HEK293 (cell line): Measurements from ENCODE around the gene MS4A6A.
"Not testable (repeated sequence)": the region's sequence is repeated elsewhere in the genome, so short reads cannot be mapped to it uniquely, and the experiment has no call there.

ENCODE experiments used
- CTCF ChIA-PET: fragments of 350-600 bp; formaldehyde crosslinking; extraction: SDS; loops from one replicate; lab custom pipeline; 2021; ENCODE audit warnings: antibody characterized with exemption; lab: Yijun Ruan, JAX
- POLR2A ChIA-PET: fragments of 300-600 bp; formaldehyde crosslinking; extraction: SDS; loops from one replicate; lab custom pipeline; 2020; ENCODE audit warnings: antibody characterized with exemption, inconsistent platforms; lab: Yijun Ruan, JAX
- H3K27ac ChIP-seq: fragments of 200-500 bp; sonication (Bioruptor generic); 2 replicates; pipeline ENCODE4 v1.5.1; 2014; ENCODE audit warnings: low read depth, low read length, control low read depth, inconsistent platforms; ENCODE audit errors: extremely low read depth
- H3K36me3 ChIP-seq, 2 experiments: fragments of 200-500 bp in 1 of 2; sonication (Bioruptor generic) in 1 of 2; 1 replicate in 1 of 2; 2 replicates in 1 of 2; pipeline ENCODE4 v1.5.1; 2014 to 2017; ENCODE audit warnings: inconsistent platforms in 2 of 2, low read length in 2 of 2; ENCODE audit not compliant: control insufficient read depth in 2 of 2, insufficient read depth in 1 of 2
- H3K4me1 ChIP-seq: fragments of 200-500 bp; sonication (Bioruptor generic); 2 replicates; pipeline ENCODE4 v1.5.1; 2014; ENCODE audit warnings: mild to moderate bottlenecking, low read length, inconsistent platforms; ENCODE audit not compliant: control insufficient read depth, insufficient read depth
- H3K4me3 ChIP-seq: 2 replicates; pipeline ENCODE4 v1.5.1; 2011; ENCODE audit warnings: low read depth, mild to moderate bottlenecking, control low read depth, low read length, moderate library complexity
- H3K9me3 ChIP-seq: fragments of 200-500 bp; sonication (Bioruptor generic); 2 replicates; pipeline ENCODE4 v1.5.1; 2014; ENCODE audit warnings: low read depth, low read length, inconsistent platforms; ENCODE audit not compliant: control insufficient read depth, insufficient read depth
- GLIS2 ChIP-seq: fragments of 450-650 bp; formaldehyde crosslinking; IDR thresholded peaks from 2 replicates; pipeline ENCODE4 v1.5.1; 2016; ENCODE audit warnings: missing biosample characterization, missing genetic modification characterization
- KLF1 ChIP-seq: fragments of 450-650 bp; formaldehyde crosslinking; IDR thresholded peaks from 2 replicates; pipeline ENCODE4 v1.5.1; 2016; ENCODE audit warnings: missing biosample characterization, missing genetic modification characterization
- ZBTB1 ChIP-seq: fragments of 450-650 bp; formaldehyde crosslinking; IDR thresholded peaks from 2 replicates; pipeline ENCODE4 v1.5.1; 2016; ENCODE audit warnings: missing biosample characterization, missing genetic modification characterization
- ZBTB17 ChIP-seq: fragments of 450-650 bp; formaldehyde crosslinking; IDR thresholded peaks from 2 replicates; pipeline ENCODE4 v1.5.1; 2016; ENCODE audit warnings: missing biosample characterization, missing genetic modification characterization
- ZFP41 ChIP-seq: fragments of 450-650 bp; formaldehyde crosslinking; IDR thresholded peaks from 2 replicates; pipeline ENCODE4 v1.5.1; 2016; ENCODE audit warnings: missing biosample characterization, missing genetic modification characterization, borderline replicate concordance
- ZIC2 ChIP-seq: fragments of 450-650 bp; formaldehyde crosslinking; IDR thresholded peaks from 2 replicates; pipeline ENCODE4 v1.5.1; 2016; ENCODE audit warnings: missing biosample characterization, missing genetic modification characterization
- ZNF112 ChIP-seq: fragments of 450-650 bp; formaldehyde crosslinking; IDR thresholded peaks from 2 replicates; pipeline ENCODE4 v1.5.0; 2017; ENCODE audit warnings: missing biosample characterization, missing genetic modification characterization
- ZNF133 ChIP-seq: fragments of 450-650 bp; formaldehyde crosslinking; IDR thresholded peaks from 2 replicates; pipeline ENCODE4 v1.5.1; 2016; ENCODE audit warnings: missing biosample characterization, missing genetic modification characterization
- ZNF169 ChIP-seq: fragments of 450-650 bp; formaldehyde crosslinking; IDR thresholded peaks from 2 replicates; pipeline ENCODE4 v1.5.1; 2016; ENCODE audit warnings: missing biosample characterization, missing genetic modification characterization
- ZNF214 ChIP-seq: fragments of 450-650 bp; formaldehyde crosslinking; IDR thresholded peaks from 2 replicates; pipeline ENCODE4 v1.5.1; 2017; ENCODE audit warnings: missing biosample characterization, mild to moderate bottlenecking, missing genetic modification characterization, borderline replicate concordance
- ZNF433 ChIP-seq: fragments of 450-650 bp; formaldehyde crosslinking; IDR thresholded peaks from 2 replicates; pipeline ENCODE4 v1.5.1; 2016; ENCODE audit warnings: missing biosample characterization, missing genetic modification characterization, low read depth
- ZNF626 ChIP-seq: fragments of 450-650 bp; sonication (Bioruptor Pico); formaldehyde crosslinking; IDR thresholded peaks from 2 replicates; pipeline ENCODE4 v1.5.1; 2018; ENCODE audit warnings: missing biosample characterization, missing genetic modification characterization, inconsistent platforms
- TF ChIP-seq, protein P1 (sequence below): fragments of 450-650 bp; formaldehyde crosslinking; IDR thresholded peaks from 2 replicates; pipeline ENCODE4 v1.5.1; 2017; ENCODE audit warnings: missing biosample characterization, missing genetic modification characterization
- TF ChIP-seq, protein P2 (sequence below): fragments of 450-650 bp; formaldehyde crosslinking; IDR thresholded peaks from 2 replicates; pipeline ENCODE4 v1.5.1; 2016; ENCODE audit warnings: missing biosample characterization, missing genetic modification characterization
- TF ChIP-seq, protein P3 (sequence below): fragments of 450-650 bp; formaldehyde crosslinking; optimal IDR thresholded peaks from 2 replicates; pipeline ENCODE3; 2016; ENCODE audit warnings: missing biosample characterization, mild to moderate bottlenecking, missing genetic modification characterization
- TF ChIP-seq, protein P4 (sequence below): fragments of 450-650 bp; formaldehyde crosslinking; IDR thresholded peaks from 2 replicates; pipeline ENCODE4 v1.5.1; 2016; ENCODE audit warnings: missing biosample characterization, missing genetic modification characterization
- TF ChIP-seq, protein P5 (sequence below): fragments of 450-650 bp; IDR thresholded peaks from 2 replicates; pipeline ENCODE4 v1.5.1; 2018; ENCODE audit warnings: missing biosample characterization, missing genetic modification characterization
- TF ChIP-seq, protein P6 (sequence below): fragments of 450-650 bp; formaldehyde crosslinking; conservative IDR thresholded peaks from 2 replicates; pipeline ENCODE4 v1.5.1; 2016; ENCODE audit warnings: low read depth, missing biosample characterization, missing genetic modification characterization
- TF ChIP-seq, protein P7 (sequence below): fragments of 450-650 bp; formaldehyde crosslinking; IDR thresholded peaks from 2 replicates; pipeline ENCODE4 v1.5.1; 2017; ENCODE audit warnings: missing biosample characterization, missing genetic modification characterization

Gene MS4A6A

DNA sequence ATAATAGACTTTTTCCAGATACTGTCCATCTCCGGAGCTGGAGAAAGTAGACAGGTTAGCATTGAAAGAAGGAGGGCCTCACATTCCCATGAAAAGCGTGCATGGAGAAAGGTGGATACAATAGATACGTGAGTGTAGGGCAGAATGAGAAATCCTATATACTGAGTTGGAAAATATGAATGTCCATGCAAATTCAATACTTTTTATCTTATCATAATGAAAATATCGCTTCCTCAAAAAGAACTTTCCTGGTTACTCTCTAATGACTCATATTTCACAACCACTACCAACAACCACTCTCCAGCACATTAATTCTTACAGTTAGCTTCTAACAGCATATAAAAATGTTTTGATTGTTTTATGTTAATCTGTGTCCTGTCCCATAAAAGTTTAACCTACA, 22.0 kb upstream of the MS4A6A start (continued):
- no peak for TF ChIP-seq GLIS2
- TF ChIP-seq, protein P1, sequence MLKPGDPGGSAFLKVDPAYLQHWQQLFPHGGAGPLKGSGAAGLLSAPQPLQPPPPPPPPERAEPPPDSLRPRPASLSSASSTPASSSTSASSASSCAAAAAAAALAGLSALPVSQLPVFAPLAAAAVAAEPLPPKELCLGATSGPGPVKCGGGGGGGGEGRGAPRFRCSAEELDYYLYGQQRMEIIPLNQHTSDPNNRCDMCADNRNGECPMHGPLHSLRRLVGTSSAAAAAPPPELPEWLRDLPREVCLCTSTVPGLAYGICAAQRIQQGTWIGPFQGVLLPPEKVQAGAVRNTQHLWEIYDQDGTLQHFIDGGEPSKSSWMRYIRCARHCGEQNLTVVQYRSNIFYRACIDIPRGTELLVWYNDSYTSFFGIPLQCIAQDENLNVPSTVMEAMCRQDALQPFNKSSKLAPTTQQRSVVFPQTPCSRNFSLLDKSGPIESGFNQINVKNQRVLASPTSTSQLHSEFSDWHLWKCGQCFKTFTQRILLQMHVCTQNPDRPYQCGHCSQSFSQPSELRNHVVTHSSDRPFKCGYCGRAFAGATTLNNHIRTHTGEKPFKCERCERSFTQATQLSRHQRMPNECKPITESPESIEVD = no peak
- TF ChIP-seq, protein P2, sequence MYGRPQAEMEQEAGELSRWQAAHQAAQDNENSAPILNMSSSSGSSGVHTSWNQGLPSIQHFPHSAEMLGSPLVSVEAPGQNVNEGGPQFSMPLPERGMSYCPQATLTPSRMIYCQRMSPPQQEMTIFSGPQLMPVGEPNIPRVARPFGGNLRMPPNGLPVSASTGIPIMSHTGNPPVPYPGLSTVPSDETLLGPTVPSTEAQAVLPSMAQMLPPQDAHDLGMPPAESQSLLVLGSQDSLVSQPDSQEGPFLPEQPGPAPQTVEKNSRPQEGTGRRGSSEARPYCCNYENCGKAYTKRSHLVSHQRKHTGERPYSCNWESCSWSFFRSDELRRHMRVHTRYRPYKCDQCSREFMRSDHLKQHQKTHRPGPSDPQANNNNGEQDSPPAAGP (tag by site-specific recombination) = no peak
- TF ChIP-seq ZNF626 (tag by site-specific recombination) = no peak

DNA sequence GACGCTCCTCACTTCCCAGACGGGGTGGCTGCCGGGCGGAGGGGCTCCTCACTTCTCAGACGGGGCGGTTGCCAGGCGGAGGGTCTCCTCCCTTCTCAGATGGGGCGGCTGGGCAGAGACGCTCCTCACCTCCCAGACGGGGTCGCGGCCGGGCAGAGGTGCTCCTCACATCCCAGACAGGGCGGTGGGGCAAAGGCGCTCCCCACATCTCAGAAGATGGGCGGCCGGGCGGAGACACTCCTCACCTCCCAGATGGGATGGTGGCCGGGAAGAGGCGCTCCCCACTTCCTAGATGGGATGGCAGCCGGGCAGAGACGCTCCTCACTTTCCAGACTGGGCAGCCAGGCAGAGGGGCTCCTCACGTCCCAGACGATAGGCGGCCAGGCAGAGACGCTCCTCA, 18.5 kb upstream of the MS4A6A start:
- CTCF ChIA-PET, H3K27ac ChIP-seq, H3K36me3 ChIP-seq, POLR2A ChIA-PET, H3K4me1 ChIP-seq, H3K9me3 ChIP-seq, H3K4me3 ChIP-seq: not testable (repeated sequence)

DNA sequence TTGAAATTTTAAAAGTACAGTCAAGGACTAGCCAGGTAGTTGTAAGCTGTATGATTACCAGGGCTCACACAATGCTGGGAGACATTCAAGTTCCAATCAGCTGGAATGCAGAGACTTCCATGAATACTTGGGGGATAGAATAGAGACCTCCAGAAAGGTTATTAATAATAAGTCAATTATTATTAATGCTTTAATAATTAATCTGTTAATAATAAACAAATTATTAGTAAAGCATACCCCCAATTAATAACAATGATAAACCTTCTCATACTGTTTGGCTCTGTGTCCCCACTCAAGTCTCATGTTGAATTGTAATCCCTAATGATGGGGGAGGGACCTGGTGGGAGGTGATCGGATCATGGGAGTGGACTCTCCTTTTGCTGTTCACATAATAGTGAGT, 14.6 kb upstream of the MS4A6A start:
- POLR2A ChIA-PET = no interaction called here
- TF ChIP-seq ZNF133 (tag by site-specific recombination) = no peak
- TF ChIP-seq ZNF169 (tag by site-specific recombination) = no peak
- TF ChIP-seq, protein P3, sequence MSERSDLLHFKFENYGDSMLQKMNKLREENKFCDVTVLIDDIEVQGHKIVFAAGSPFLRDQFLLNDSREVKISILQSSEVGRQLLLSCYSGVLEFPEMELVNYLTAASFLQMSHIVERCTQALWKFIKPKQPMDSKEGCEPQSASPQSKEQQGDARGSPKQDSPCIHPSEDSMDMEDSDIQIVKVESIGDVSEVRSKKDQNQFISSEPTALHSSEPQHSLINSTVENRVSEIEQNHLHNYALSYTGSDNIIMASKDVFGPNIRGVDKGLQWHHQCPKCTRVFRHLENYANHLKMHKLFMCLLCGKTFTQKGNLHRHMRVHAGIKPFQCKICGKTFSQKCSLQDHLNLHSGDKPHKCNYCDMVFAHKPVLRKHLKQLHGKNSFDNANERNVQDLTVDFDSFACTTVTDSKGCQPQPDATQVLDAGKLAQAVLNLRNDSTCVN (tag by site-specific recombination) = no peak
- TF ChIP-seq ZNF214 (tag by site-specific recombination) = no peak
- TF ChIP-seq ZNF433 (tag by site-specific recombination) = no peak
- TF ChIP-seq, protein P4, sequence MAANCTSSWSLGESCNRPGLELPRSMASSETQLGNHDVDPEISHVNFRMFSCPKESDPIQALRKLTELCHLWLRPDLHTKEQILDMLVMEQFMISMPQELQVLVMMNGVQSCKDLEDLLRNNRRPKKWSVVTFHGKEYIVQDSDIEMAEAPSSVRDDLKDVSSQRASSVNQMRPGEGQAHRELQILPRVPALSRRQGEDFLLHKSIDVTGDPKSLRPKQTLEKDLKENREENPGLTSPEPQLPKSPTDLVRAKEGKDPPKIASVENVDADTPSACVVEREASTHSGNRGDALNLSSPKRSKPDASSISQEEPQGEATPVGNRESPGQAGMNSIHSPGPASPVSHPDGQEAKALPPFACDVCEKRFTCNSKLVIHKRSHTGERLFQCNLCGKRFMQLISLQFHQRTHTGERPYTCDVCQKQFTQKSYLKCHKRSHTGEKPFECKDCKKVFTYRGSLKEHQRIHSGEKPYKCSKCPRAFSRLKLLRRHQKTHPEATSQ (tag by site-specific recombination) = no peak
- TF ChIP-seq, protein P5, sequence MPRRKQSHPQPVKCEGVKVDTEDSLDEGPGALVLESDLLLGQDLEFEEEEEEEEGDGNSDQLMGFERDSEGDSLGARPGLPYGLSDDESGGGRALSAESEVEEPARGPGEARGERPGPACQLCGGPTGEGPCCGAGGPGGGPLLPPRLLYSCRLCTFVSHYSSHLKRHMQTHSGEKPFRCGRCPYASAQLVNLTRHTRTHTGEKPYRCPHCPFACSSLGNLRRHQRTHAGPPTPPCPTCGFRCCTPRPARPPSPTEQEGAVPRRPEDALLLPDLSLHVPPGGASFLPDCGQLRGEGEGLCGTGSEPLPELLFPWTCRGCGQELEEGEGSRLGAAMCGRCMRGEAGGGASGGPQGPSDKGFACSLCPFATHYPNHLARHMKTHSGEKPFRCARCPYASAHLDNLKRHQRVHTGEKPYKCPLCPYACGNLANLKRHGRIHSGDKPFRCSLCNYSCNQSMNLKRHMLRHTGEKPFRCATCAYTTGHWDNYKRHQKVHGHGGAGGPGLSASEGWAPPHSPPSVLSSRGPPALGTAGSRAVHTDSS (tag by site-specific recombination) = no peak
- no peak for TF ChIP-seq ZBTB1 (tag by site-specific recombination)
- TF ChIP-seq, protein P6, sequence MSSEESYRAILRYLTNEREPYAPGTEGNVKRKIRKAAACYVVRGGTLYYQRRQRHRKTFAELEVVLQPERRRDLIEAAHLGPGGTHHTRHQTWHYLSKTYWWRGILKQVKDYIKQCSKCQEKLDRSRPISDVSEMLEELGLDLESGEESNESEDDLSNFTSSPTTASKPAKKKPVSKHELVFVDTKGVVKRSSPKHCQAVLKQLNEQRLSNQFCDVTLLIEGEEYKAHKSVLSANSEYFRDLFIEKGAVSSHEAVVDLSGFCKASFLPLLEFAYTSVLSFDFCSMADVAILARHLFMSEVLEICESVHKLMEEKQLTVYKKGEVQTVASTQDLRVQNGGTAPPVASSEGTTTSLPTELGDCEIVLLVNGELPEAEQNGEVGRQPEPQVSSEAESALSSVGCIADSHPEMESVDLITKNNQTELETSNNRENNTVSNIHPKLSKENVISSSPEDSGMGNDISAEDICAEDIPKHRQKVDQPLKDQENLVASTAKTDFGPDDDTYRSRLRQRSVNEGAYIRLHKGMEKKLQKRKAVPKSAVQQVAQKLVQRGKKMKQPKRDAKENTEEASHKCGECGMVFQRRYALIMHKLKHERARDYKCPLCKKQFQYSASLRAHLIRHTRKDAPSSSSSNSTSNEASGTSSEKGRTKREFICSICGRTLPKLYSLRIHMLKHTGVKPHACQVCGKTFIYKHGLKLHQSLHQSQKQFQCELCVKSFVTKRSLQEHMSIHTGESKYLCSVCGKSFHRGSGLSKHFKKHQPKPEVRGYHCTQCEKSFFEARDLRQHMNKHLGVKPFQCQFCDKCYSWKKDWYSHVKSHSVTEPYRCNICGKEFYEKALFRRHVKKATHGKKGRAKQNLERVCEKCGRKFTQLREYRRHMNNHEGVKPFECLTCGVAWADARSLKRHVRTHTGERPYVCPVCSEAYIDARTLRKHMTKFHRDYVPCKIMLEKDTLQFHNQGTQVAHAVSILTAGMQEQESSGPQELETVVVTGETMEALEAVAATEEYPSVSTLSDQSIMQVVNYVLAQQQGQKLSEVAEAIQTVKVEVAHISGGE (tag by site-specific recombination) = no peak
- no peak for TF ChIP-seq ZFP41 (tag by site-specific recombination)
- TF ChIP-seq, protein P7, sequence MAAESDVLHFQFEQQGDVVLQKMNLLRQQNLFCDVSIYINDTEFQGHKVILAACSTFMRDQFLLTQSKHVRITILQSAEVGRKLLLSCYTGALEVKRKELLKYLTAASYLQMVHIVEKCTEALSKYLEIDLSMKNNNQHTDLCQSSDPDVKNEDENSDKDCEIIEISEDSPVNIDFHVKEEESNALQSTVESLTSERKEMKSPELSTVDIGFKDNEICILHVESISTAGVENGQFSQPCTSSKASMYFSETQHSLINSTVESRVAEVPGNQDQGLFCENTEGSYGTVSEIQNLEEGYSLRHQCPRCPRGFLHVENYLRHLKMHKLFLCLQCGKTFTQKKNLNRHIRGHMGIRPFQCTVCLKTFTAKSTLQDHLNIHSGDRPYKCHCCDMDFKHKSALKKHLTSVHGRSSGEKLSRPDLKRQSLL = no peak
- no peak for TF ChIP-seq ZIC2
- TF ChIP-seq KLF1 (tag by site-specific recombination) = no peak
- no peak for TF ChIP-seq ZNF112 (tag by site-specific recombination)
- TF ChIP-seq ZBTB17 (tag by site-specific recombination) = no peak

More for the DNA sequence above, 14.6 kb upstream of the MS4A6A start:
- Histone ChIP-seq H3K4me3 (no peak overlapping the region), H3K9me3 (no peaks in the 10 kb centered on the region), H3K4me1 (no peaks in the 10 kb centered on the region), H3K36me3 (no peaks in the 10 kb centered on the region), H3K27ac (no peak overlapping the region)
- CTCF ChIA-PET = interaction anchor here (0.5 kb wide), 1 partner anchor 34 kb away, joined by 3 read pairs; no protein-coding TSS in a partner anchor
